Stomach smooth muscle (tissue), 2 donors: ENCODE measurements around the gene ECPAS.
"Not testable (repeated sequence)": the region's sequence is repeated elsewhere in the genome, so short reads cannot be mapped to it uniquely, and the experiment has no call there.

Source experiments
- H3K27ac ChIP-seq: one replicate; pipeline ENCODE4 v1.7.0; 2013; ENCODE audit warnings: mild to moderate bottlenecking, low read length, inconsistent platforms
- H3K27me3 ChIP-seq, 2 donors: one replicate each; pipeline ENCODE4 v1.7.0; 2013; ENCODE audit warnings: low read length in 2 of 2; ENCODE audit not compliant: insufficient read depth in 2 of 2, control insufficient read depth in 1 of 2
- H3K36me3 ChIP-seq, 2 donors: one replicate each; pipeline ENCODE4 v1.7.0; 2013; ENCODE audit warnings: low read length in 2 of 2; ENCODE audit not compliant: control insufficient read depth in 2 of 2, insufficient read depth in 2 of 2
- H3K4me1 ChIP-seq: one replicate; pipeline ENCODE4 v1.7.0; 2013; ENCODE audit warnings: low read length; ENCODE audit not compliant: control insufficient read depth, insufficient read depth
- H3K4me3 ChIP-seq, 2 donors: one replicate each; pipeline ENCODE4 v1.7.0; 2013; ENCODE audit warnings: low read length in 2 of 2
- H3K9ac ChIP-seq, 2 donors: one replicate each; pipeline ENCODE4 v1.7.0; 2013; ENCODE audit warnings: low read length in 2 of 2, mild to moderate bottlenecking in 1 of 2
- H3K9me3 ChIP-seq, 2 donors: one replicate each; pipeline ENCODE4 v1.7.0; 2013; ENCODE audit warnings: low read length in 2 of 2; ENCODE audit not compliant: control insufficient read depth in 2 of 2
- donor health status: healthy.
- donor health status: Pancreatic carcinoma.

The ECPAS gene

DNA sequence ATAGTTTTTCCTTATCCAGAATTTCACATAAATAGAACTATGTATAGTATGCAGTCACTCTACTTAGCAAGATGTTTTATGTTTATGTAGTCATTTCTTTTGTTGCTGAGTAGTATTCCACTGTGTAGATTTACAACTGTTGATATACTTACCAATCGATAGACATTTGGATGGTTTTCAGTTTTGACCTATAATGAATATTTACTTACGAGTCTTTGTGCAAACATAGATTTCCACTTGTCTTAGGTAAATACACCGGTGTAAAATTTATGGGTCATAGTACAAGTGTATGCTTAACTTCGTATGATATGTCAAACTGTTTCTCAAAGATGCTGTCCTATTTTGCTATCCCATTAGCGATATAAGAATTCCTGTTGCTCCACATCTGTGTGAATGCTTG, 134.4 kb downstream of the ECPAS start:
- Histone ChIP-seq H3K27me3 (no peaks in the 10 kb centered on the region), H3K4me3 (no peak overlapping the region), H3K36me3 (no peaks in the 10 kb centered on the region), H3K27ac (no peak overlapping the region), H3K9ac (no peak overlapping the region), H3K4me1 (no peaks in the 10 kb centered on the region), H3K9me3 (peaks cover 0 to 2% of the 10 kb centered on the region in 2 donors)

DNA sequence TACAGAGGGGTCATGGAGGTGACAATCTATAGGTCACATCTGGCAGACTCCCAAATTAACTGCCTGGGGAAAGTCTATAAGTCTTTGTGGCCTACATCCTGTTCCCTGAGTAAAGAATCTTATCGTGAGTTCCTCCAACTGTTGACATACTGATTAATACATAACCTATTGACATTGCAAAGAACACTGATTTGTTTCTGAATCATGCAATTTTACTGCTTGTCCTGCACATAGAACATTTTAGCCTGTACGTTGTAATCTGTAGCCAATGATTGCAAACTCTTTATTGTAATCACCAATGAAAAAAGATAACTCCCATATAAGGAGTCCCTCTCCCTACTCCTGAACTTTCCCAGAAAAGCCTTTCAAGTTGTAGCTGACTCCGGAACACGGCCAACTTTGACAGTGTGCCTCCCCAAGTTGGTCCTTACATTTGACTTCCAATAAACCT, 135.3 kb downstream of the ECPAS start:
- Histone ChIP-seq H3K9me3 (peaks cover 0 to 2% of the 10 kb centered on the region in 2 donors), H3K4me3 (no peak overlapping the region), H3K4me1 (no peaks in the 10 kb centered on the region), H3K9ac (no peak overlapping the region), H3K27ac (no peak overlapping the region), H3K27me3 (no peaks in the 10 kb centered on the region), H3K36me3 (no peaks in the 10 kb centered on the region)

DNA sequence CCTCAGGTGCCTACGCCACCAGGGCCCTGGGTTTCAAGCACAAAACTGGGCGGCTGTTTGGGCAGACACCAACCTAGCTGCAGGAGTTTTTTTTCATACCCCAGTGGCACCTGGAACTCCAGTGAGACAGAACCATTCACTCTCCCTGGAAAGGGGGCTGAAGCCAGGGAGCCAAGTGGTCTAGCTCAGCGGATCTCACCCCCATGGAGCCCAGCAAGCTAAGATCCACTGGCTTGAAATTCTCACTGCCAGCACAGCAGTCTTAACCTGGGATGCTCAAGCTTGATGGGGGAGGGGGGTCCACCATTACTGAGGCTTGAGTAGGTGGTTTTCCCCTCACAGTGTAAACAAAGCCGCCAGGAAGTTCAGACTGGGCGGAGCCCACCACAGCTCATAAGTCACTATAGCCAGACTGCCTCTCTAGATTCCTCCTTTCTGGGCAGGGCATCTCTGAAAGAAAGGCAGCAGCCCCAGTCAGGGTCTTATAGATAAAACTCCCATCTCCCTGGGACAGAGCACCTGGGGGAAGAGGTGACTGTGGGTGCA, 149.8 kb downstream of the ECPAS start:
- not testable (repeated sequence) for H3K9me3 ChIP-seq, H3K4me1 ChIP-seq, H3K9ac ChIP-seq, H3K27me3 ChIP-seq, H3K27ac ChIP-seq, H3K4me3 ChIP-seq, H3K36me3 ChIP-seq

DNA sequence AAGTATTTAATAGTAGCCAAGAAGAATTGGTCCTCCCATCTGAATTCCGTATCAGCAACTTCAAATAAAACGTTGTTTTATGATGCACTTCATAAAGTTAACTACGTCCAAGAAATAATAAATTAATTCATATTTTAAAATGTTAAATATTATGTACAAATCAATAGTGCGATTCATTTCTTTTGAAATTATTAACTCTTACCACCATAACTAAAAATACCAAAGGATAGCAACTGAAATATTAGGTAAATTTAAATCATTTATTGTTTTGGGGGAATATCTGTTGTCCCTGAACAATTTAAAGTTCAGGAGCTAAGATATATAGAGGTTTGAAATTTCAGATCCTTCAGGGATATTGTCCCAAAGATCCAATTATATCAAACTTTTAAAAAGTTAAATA, 154.1 kb downstream of the ECPAS start, which contains the start of gene OR2K2:
Gene OR2K2 (minus strand): TSS at position 101 of the 400 bp plus-strand sequence. CDS start 1,791 bp downstream, outside the sequence.
- Histone ChIP-seq H3K36me3 (no peaks in the 10 kb centered on the region), H3K9ac (no peak within 1 kb of the TSS), H3K27me3 (no peaks in the 10 kb centered on the region), H3K9me3 (no peaks in the 10 kb centered on the region), H3K4me3 (no peak within 1 kb of the TSS), H3K27ac (no peak within 1 kb of the TSS), H3K4me1 (no peaks in the 10 kb centered on the region)

DNA sequence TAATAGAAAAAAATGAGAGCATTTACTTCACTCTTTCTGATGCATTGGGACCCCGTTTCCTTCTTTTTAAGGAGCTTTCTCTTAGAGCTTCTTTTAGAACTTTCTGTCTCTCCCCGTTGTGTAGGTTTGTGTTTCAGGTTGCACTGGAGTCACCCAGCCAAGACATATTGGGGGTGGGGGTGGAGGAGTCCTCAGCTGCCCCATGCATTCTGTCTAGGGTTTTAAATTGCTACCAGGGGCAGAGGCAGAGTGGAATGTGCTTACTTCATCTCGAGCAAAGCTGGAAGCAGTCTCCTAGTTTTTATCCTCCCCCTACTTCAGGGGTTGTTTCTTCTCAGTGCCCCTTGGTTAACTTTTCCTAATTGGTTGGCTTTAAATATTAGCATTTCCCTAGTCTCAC, 163.6 kb downstream of the ECPAS start:
- Histone ChIP-seq H3K4me3 (no peak overlapping the region), H3K27me3 (no peaks in the 10 kb centered on the region), H3K9me3 (no peaks in the 10 kb centered on the region), H3K4me1 (no peaks in the 10 kb centered on the region), H3K36me3 (no peaks in the 10 kb centered on the region), H3K27ac (no peak overlapping the region), H3K9ac (no peak overlapping the region)

DNA sequence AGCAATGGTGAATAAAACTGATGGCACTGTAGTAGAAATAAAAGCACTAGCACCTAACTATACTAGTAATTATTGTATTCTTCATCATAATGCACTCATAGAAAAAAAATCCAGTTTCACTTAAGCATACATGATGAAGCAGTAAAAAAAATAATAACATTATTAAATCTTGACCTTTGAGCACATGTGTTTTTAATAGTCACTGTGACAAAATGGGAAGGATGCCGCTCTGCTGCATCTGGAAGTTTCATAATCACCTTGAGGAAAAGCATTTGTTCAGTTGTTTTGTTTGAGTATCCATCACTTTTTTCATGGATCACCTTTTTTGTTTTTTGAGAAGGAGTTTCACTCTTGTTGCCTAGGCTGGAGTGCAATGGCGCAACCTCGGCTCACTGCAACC, 167.4 kb downstream of the ECPAS start:
- no peaks in the 10 kb centered on the region for H3K27me3 ChIP-seq
- no peak overlapping the region for H3K27ac ChIP-seq
- no peaks in the 10 kb centered on the region for H3K36me3 ChIP-seq
- no peaks in the 10 kb centered on the region for H3K4me1 ChIP-seq
- H3K4me3 ChIP-seq = no peak overlapping the region
- no peak overlapping the region for H3K9ac ChIP-seq
- H3K9me3 ChIP-seq = no peaks in the 10 kb centered on the region
